Measurements from ENCODE around the gene RAB18. TPM values are rescaled to one million over a fixed set of nuclear protein-coding genes. Genes with fewer than 3 reads are reported as not detected.

RAB18 gene
- polyA plus RNA-seq, 1 donor (not counting 4 experiments of a cell fraction or from before 2014, with no cell fraction given), result 179 TPM

DNA sequence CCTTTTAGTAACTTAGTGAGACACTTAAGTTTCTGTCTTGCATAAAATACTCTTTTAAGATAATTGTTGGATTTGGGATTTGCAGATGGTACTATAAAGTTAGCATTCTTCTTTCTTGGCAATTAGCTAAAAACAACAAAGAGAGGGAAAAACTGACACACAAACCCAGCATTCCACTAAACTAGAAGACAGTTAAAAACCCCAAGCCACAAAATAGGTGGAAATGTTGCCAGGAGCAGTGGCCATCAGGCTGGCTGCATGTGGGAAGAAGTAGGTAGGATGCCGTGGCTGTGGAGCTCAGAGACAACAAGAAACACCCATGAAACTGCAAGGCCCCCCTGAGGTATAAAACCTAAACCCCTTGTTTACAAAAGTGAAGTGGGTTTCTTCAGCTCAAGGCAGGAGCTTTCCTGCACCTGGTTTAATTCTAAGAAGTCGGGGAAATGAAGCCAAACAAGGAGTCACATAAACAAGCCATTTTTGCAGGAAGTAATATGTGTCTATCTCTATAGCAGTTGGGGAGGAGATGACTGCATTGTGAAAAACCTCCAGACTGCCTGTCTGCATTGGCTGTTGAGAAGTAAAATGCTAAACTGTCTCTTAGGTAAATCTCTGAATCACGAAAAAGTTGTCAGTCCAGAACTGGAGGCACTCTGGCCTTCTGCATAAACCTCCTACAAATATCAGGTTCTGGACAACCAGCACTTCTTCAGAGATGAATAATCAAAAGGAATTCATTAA, 9.5 kb downstream of the RAB18 start:
- Histone ChIP-seq H2AFZ (ENCODE audit: control insufficient read depth, low read length) (no peak overlapping the region), H3K27me3 (ENCODE audit: control insufficient read depth, extremely low read depth, insufficient read depth, low read length) (no peaks in the 10 kb centered on the region), H3K36me3 (ENCODE audit: control insufficient read depth in 2 of 2, extremely low read depth in 1 of 2, insufficient read depth in 2 of 2, low read length in 2 of 2) (peaks cover 4 to 31% of the 10 kb centered on the region in 2 experiments), H3K9me3 (ENCODE audit: control insufficient read depth, low read depth, low read length) (no peaks in the 10 kb centered on the region), H3K4me2 (ENCODE audit: control insufficient read depth, extremely low read depth, insufficient read depth, low read depth, low read length) (no peak overlapping the region), H3K79me2 (ENCODE audit: control insufficient read depth, insufficient read depth, low read length) (peaks cover 97% of the 10 kb centered on the region), H3K9me1 (ENCODE audit: control insufficient read depth, extremely low read depth, insufficient read depth, low read length) (no peaks in the 10 kb centered on the region), H3K27ac (ENCODE audit: control insufficient read depth, insufficient read depth, low read length) (no peak overlapping the region), H4K20me1 (ENCODE audit: control insufficient read depth, extremely low read depth, insufficient read depth, low read length) (peaks cover 3% of the 10 kb centered on the region), H3K4me3 (ENCODE audit: control insufficient read depth in 2 of 3, extremely low read depth in 1 of 3, insufficient read depth in 2 of 3, low read depth in 1 of 3, low read length in 3 of 3) (no peak overlapping the region), H3K9ac (ENCODE audit: control insufficient read depth, extremely low read depth, insufficient read depth, low read length) (no peak overlapping the region), H3K4me1 (ENCODE audit: control insufficient read depth, extremely low read depth, insufficient read depth, low read length) (peaks cover 6% of the 10 kb centered on the region)
- dilution Hi-C loops (cut with MboI; ENCODE audit: extremely low pct_ligation_motif_present, low sequenced_read_pairs), result no loop called here
- DNase-seq (ENCODE audit: low read depth, low spot score), result no peak
- FAIRE-seq, result no peak
- TF ChIP-seq EZH2 (IDR thresholded peaks at IDR 0.05; ENCODE audit: low read length), result no peak
- TF ChIP-seq, protein P1, sequence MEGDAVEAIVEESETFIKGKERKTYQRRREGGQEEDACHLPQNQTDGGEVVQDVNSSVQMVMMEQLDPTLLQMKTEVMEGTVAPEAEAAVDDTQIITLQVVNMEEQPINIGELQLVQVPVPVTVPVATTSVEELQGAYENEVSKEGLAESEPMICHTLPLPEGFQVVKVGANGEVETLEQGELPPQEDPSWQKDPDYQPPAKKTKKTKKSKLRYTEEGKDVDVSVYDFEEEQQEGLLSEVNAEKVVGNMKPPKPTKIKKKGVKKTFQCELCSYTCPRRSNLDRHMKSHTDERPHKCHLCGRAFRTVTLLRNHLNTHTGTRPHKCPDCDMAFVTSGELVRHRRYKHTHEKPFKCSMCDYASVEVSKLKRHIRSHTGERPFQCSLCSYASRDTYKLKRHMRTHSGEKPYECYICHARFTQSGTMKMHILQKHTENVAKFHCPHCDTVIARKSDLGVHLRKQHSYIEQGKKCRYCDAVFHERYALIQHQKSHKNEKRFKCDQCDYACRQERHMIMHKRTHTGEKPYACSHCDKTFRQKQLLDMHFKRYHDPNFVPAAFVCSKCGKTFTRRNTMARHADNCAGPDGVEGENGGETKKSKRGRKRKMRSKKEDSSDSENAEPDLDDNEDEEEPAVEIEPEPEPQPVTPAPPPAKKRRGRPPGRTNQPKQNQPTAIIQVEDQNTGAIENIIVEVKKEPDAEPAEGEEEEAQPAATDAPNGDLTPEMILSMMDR (optimal IDR thresholded peaks at IDR 0.05 in 1 of 3, IDR thresholded peaks at IDR 0.05 in 1 of 3, conservative IDR thresholded peaks at IDR 0.05 in 1 of 3; ENCODE audit: extremely low read depth in 1 of 3, insufficient read depth in 2 of 3, low read length in 3 of 3), result no peak

DNA sequence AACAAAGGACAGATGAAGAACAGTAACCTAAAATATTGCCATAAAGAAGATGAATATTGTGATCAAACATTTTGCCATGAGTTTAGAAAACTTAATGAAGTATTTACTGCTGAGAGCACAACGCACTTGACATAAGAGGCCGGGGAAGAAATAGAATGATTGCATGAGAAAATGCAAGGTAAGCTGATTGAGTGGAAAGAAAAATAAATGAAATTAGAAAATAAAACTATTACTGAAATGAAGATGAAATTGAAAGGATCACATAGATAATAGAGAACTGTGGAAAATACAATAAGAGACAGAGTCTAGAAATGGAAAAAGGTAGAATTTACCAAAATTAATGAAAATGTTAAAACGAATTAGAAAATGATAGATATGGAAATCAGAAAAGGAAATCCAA, 10.1 kb downstream of the RAB18 start:
- H3K4me1 ChIP-seq (ENCODE audit: control insufficient read depth, extremely low read depth, insufficient read depth, low read length), result peaks cover 6% of the 10 kb centered on the region
- no peak for FAIRE-seq
- peaks cover 97% of the 10 kb centered on the region for H3K79me2 ChIP-seq (ENCODE audit: control insufficient read depth, insufficient read depth, low read length)
- H3K4me3 ChIP-seq (ENCODE audit: control insufficient read depth in 2 of 3, extremely low read depth in 1 of 3, insufficient read depth in 2 of 3, low read depth in 1 of 3, low read length in 3 of 3), result no peak overlapping the region
- H3K36me3 ChIP-seq (ENCODE audit: control insufficient read depth in 2 of 2, extremely low read depth in 1 of 2, insufficient read depth in 2 of 2, low read length in 2 of 2), result peaks cover 4 to 26% of the 10 kb centered on the region in 2 experiments
- no peaks in the 10 kb centered on the region for H3K27me3 ChIP-seq (ENCODE audit: control insufficient read depth, extremely low read depth, insufficient read depth, low read length)
- peaks cover 3% of the 10 kb centered on the region for H4K20me1 ChIP-seq (ENCODE audit: control insufficient read depth, extremely low read depth, insufficient read depth, low read length)
- no peak overlapping the region for H2AFZ ChIP-seq (ENCODE audit: control insufficient read depth, low read length)
- H3K4me2 ChIP-seq (ENCODE audit: control insufficient read depth, extremely low read depth, insufficient read depth, low read depth, low read length), result no peak overlapping the region
- H3K9me3 ChIP-seq (ENCODE audit: control insufficient read depth, low read depth, low read length), result no peaks in the 10 kb centered on the region
- dilution Hi-C loops (cut with MboI; ENCODE audit: extremely low pct_ligation_motif_present, low sequenced_read_pairs), result no loop called here
- no peak for DNase-seq (ENCODE audit: low read depth, low spot score)
- TF ChIP-seq, protein P1 (optimal IDR thresholded peaks at IDR 0.05 in 1 of 3, IDR thresholded peaks at IDR 0.05 in 1 of 3, conservative IDR thresholded peaks at IDR 0.05 in 1 of 3; ENCODE audit: extremely low read depth in 1 of 3, insufficient read depth in 2 of 3, low read length in 3 of 3), result no peak
- no peak for TF ChIP-seq EZH2 (IDR thresholded peaks at IDR 0.05; ENCODE audit: low read length)
- no peak overlapping the region for H3K9ac ChIP-seq (ENCODE audit: control insufficient read depth, extremely low read depth, insufficient read depth, low read length)
- H3K27ac ChIP-seq (ENCODE audit: control insufficient read depth, insufficient read depth, low read length), result no peak overlapping the region
- no peaks in the 10 kb centered on the region for H3K9me1 ChIP-seq (ENCODE audit: control insufficient read depth, extremely low read depth, insufficient read depth, low read length)

Measured in keratinocyte (primary cell).